HepG2 (cell line): ENCODE measurements around the gene IL10RA. TPM values are rescaled to one million over a fixed set of nuclear protein-coding genes. Genes with fewer than 3 reads are reported as not detected.

Experiments
- ATAC-seq: fragments of 200-7000 bp; cut with Tn5 transposase; 3 replicates; pipeline ENCODE4 v1.9.1; 2020; ENCODE audit warnings: mild to moderate bottlenecking, moderate library complexity
- BruUV-seq: library from RNA; stranded (reverse); fragments of 400-500 nt; replicated peaks from 2 replicates; lab custom pipeline; 2021; lab: Mats Ljungman, UMichigan
- CTCF ChIA-PET: fragments of 300-600 bp; formaldehyde crosslinking; extraction: SDS; loops from one replicate; lab custom pipeline; 2021; ENCODE audit warnings: low total read pairs, inconsistent platforms, low intra/inter-chr PET ratio; lab: Yijun Ruan, JAX
- POLR2A ChIA-PET: fragments of 350-600 bp; sonication (Branson Sonifier 250); formaldehyde crosslinking; loops from one replicate; lab custom pipeline; 2020; ENCODE audit warnings: antibody characterized with exemption, inconsistent platforms; lab: Yijun Ruan, JAX
- DNase-seq: peaks from one replicate; pipeline ENCODE4 v3.0.0-alpha.2; 2015; ENCODE audit warnings: low spot score
- FAIRE-seq: peaks from 3 replicates; lab custom pipeline; 2011; peaks lifted over from hg19 to GRCh38; lab: Jason Lieb, UNC
- H2AFZ ChIP-seq: one replicate; pipeline ENCODE4 v1.6.1; 2011; ENCODE audit warnings: low read length, inconsistent platforms
- H3K27ac ChIP-seq: fragments of 300-600 bp; 3 replicates; pipeline ENCODE4 v1.8.0; 2011; ENCODE audit warnings: mixed run types, mild to moderate bottlenecking, mixed read lengths, low read length, inconsistent platforms; ENCODE audit not compliant: insufficient read depth; ENCODE audit errors: extremely low read length
- H3K27me3 ChIP-seq, 2 experiments: fragments of 200-600 bp in 1 of 2; 2 replicates in 1 of 2; 3 replicates in 1 of 2; pipeline versions ENCODE4 v1.6.0 to v1.8.0; 2011; ENCODE audit warnings: low read length in 2 of 2, mild to moderate bottlenecking in 2 of 2, moderate library complexity in 2 of 2, inconsistent platforms in 1 of 2; ENCODE audit not compliant: insufficient read depth in 2 of 2, control insufficient read depth in 1 of 2
- H3K36me3 ChIP-seq, 2 experiments: fragments of 200-600 bp in 1 of 2; replicated peaks in 1 of 2; 2 replicates in 1 of 2; 3 replicates in 1 of 2; pipeline versions ENCODE4 v1.5.1 to v1.8.0; 2011; ENCODE audit warnings: low read length in 2 of 2, inconsistent platforms in 1 of 2; ENCODE audit not compliant: insufficient read depth in 2 of 2, control insufficient read depth in 1 of 2
- H3K4me1 ChIP-seq: 2 replicates; pipeline ENCODE4 v1.5.1; 2012; ENCODE audit warnings: low read length, inconsistent platforms; ENCODE audit not compliant: insufficient read depth
- H3K4me2 ChIP-seq: 2 replicates; pipeline ENCODE4 v1.6.0; 2011; ENCODE audit warnings: low read depth, low read length, inconsistent platforms
- H3K4me3 ChIP-seq, 3 experiments: fragments of 200-600 bp in 1 of 3; sonication (generic), shearing (Covaris generic) in 1 of 3; replicated peaks in 1 of 3; 2 replicates each; pipeline ENCODE4 v1.5.1; 2011 to 2016; ENCODE audit warnings: low read length in 3 of 3, inconsistent platforms in 2 of 3, low read depth in 2 of 3, mild to moderate bottlenecking in 2 of 3, control low read depth in 1 of 3, mixed read lengths in 1 of 3; ENCODE audit not compliant: insufficient read depth in 1 of 3
- H3K79me2 ChIP-seq: one replicate; pipeline ENCODE4 v1.6.1; 2011; ENCODE audit warnings: low read length, inconsistent platforms; ENCODE audit not compliant: insufficient read depth
- H3K9ac ChIP-seq: 2 replicates; pipeline ENCODE4 v1.6.0; 2011; ENCODE audit warnings: mild to moderate bottlenecking, low read depth, low read length, inconsistent platforms; ENCODE audit not compliant: insufficient read depth
- H3K9me3 ChIP-seq: 2 replicates; pipeline ENCODE4 v1.5.1; 2012; ENCODE audit warnings: mild to moderate bottlenecking, low read length
- H4K20me1 ChIP-seq: 2 replicates; pipeline ENCODE4 v1.6.0; 2011; ENCODE audit warnings: inconsistent platforms, mild to moderate bottlenecking, low read length, moderate library complexity; ENCODE audit not compliant: insufficient read depth
- CTCF ChIP-seq: sonication (generic); formaldehyde crosslinking; IDR thresholded peaks from 2 replicates; pipeline ENCODE4 v1.5.0; 2020; ENCODE audit warnings: mild to moderate bottlenecking, missing genetic modification reagents, moderate library complexity
- EP300 ChIP-seq, 3 experiments: sonication (generic) in 1 of 3; formaldehyde crosslinking in 1 of 3; IDR thresholded peaks; 2 replicates each; pipeline versions ENCODE4 v1.5.1 to v1.6.1; 2011 to 2020; ENCODE audit warnings: low read depth in 2 of 3, low read length in 2 of 3, borderline replicate concordance in 1 of 3, improper control_type of control experiment in 1 of 3, mild to moderate bottlenecking in 1 of 3, missing genetic modification reagents in 1 of 3, moderate library complexity in 1 of 3
- FOXC1 ChIP-seq: sonication (generic); formaldehyde crosslinking; IDR thresholded peaks from 2 replicates; pipeline ENCODE4 v1.8.0; 2022; ENCODE audit warnings: mild to moderate bottlenecking, missing genetic modification reagents, borderline replicate concordance
- FOXJ3 ChIP-seq: sonication (generic); formaldehyde crosslinking; IDR thresholded peaks from 2 replicates; pipeline ENCODE4 v1.4.0; 2020; ENCODE audit warnings: missing genetic modification reagents, mild to moderate bottlenecking, borderline replicate concordance
- GTF2F1 ChIP-seq: fragments of 150-350 bp; IDR thresholded peaks from 2 replicates; pipeline ENCODE4 v1.6.1; 2014; ENCODE audit warnings: low read length
- HNF4G ChIP-seq, 2 experiments: sonication (generic) in 1 of 2; formaldehyde crosslinking in 1 of 2; IDR thresholded peaks; 2 replicates each; pipeline versions ENCODE4 v1.4.0 to v1.6.1; 2011 to 2020; ENCODE audit warnings: borderline replicate concordance in 2 of 2, low read depth in 2 of 2, mild to moderate bottlenecking in 2 of 2, low read length in 1 of 2, missing genetic modification reagents in 1 of 2, moderate library complexity in 1 of 2
- SOX5 ChIP-seq: IDR thresholded peaks from 2 replicates; pipeline ENCODE4 v1.6.1; 2016; ENCODE audit warnings: borderline replicate concordance
- ZNF747 ChIP-seq: sonication (generic); formaldehyde crosslinking; IDR thresholded peaks from 2 replicates; pipeline ENCODE4 v1.8.1; 2023; ENCODE audit warnings: missing genetic modification reagents, mild to moderate bottlenecking, borderline replicate concordance
- ZNF883 ChIP-seq: sonication (generic); formaldehyde crosslinking; IDR thresholded peaks from 2 replicates; pipeline ENCODE4 v1.5.1; 2020; ENCODE audit warnings: mild to moderate bottlenecking, missing genetic modification reagents; ENCODE audit errors: not compliant biosample characterization
- ZUFSP ChIP-seq: sonication (generic); formaldehyde crosslinking; IDR thresholded peaks from 2 replicates; pipeline ENCODE4 v1.9.0; 2021; ENCODE audit warnings: missing genetic modification reagents, mild to moderate bottlenecking, borderline replicate concordance
- WGBS: methylation state at CpG from one replicate; pipeline ENCODE4 v1.1.6; 2017; ENCODE audit warnings: low lambda C conversion rate; 5-methylcytosine and 5-hydroxymethylcytosine counted together
- in situ Hi-C: cut with HindIII; loops from 2 replicates; pipeline ENCODE4 v1.10.0; 2017; ENCODE audit warnings: low pct_unique_long_range_greater_than_20kb; ENCODE audit not compliant: extremely low pct_ligation_motif_present
- intact Hi-C: fragments of 100-400 bp; cut with micrococcal nuclease; formaldehyde crosslinking; loops from one replicate; pipeline ENCODE4 v1.10.0; 2022; ENCODE audit not compliant: unreplicated experiment
- polyA plus RNA-seq, 8 experiments: library from polyadenylated mRNA; depleted of rRNA in 3 of 8; stranded (reverse) in 7 of 8; unstranded in 1 of 8; fragments of >200 nt; fragmentation: Illumina TruSeq in 4 of 8; extraction: Trizol in 4 of 8; gene quantifications; 2 replicates each; pipeline versions ENCODE4 v1.2.1 to v1.2.3, GENCODE V29; 2011 to 2016; ENCODE audit warnings: low read depth in 4 of 8, missing spikeins in 1 of 8, mixed read lengths in 1 of 8; ENCODE audit not compliant: insufficient read depth in 1 of 8
- total RNA-seq, 5 experiments: library from RNA; depleted of rRNA; stranded (reverse); fragments of >200 nt; fragmentation: Illumina TruSeq; extraction: Trizol; gene quantifications; 2 replicates each; pipeline ENCODE4 v1.2.3, GENCODE V29; 2016; ENCODE audit warnings: low read depth in 1 of 5

IL10RA gene
- total and polyA plus RNA-seq, 2 of the 13 experiments (the other 11 are each of a cell fraction or from before 2014, with no cell fraction given) = not detected

GRCh38 chr11:118000067-118000849 is 14.1 kb downstream of the IL10RA start:
- 25% methylated on average over 2 of the region's 4 CpGs for WGBS
- ChIA-PET POLR2A (no interaction called here), CTCF (no interaction called here)
- no peaks in the 10 kb centered on the region for H3K79me2 ChIP-seq
- H2AFZ ChIP-seq = no peak overlapping the region
- no peak overlapping the region for H3K27ac ChIP-seq
- intact Hi-C loops = no loop called here
- no peaks in the 10 kb centered on the region for H3K4me1 ChIP-seq
- ATAC-seq (no peak), DNase-seq (no peak), FAIRE-seq (no peak)
- H3K9ac ChIP-seq = no peak overlapping the region
- TF ChIP-seq FOXC1 (CRISPR knock-in tag) (no peak), CTCF (CRISPR knock-in tag) (no peak), FOXJ3 (CRISPR knock-in tag) (no peak)
- H3K36me3 ChIP-seq = no peaks in the 10 kb centered on the region
- in situ Hi-C loops = no loop called here
- H4K20me1 ChIP-seq = no peaks in the 10 kb centered on the region
- H3K27me3 ChIP-seq = peaks cover 2 to 17% of the 10 kb centered on the region in 2 experiments; a peak in 2 of 5 replicates
- H3K9me3 ChIP-seq = no peaks in the 10 kb centered on the region
- no peak overlapping the region for H3K4me2 ChIP-seq
- no TSS peak for BruUV-seq
- H3K4me3 ChIP-seq = no peak overlapping the region

- POLR2A ChIA-PET = no interaction called here
- H3K9me3 ChIP-seq = no peaks in the 10 kb centered on the region
- no peaks in the 10 kb centered on the region for H3K4me1 ChIP-seq
- FAIRE-seq (no peak), ATAC-seq (no peak), DNase-seq (no peak)
- no peak overlapping the region for H3K4me3 ChIP-seq
- intact Hi-C loops (no loop called here), in situ Hi-C loops (no loop called here)
- BruUV-seq = no TSS peak
- H3K27me3 ChIP-seq = peaks cover 2 to 14% of the 10 kb centered on the region in 2 experiments; a peak in 2 of 5 replicates
- CTCF ChIA-PET = no interaction called here
- H3K9ac ChIP-seq = no peak overlapping the region
- H3K4me2 ChIP-seq = no peak overlapping the region
- H3K36me3 ChIP-seq = no peaks in the 10 kb centered on the region
- no CpG with 5 or more reads among the region's 1 CpG for WGBS
- no peak overlapping the region for H3K27ac ChIP-seq
- no peaks in the 10 kb centered on the region for H3K79me2 ChIP-seq
- no peaks in the 10 kb centered on the region for H4K20me1 ChIP-seq
- H2AFZ ChIP-seq = no peak overlapping the region
- TF ChIP-seq HNF4G (IDR thresholded peaks at IDR 0.05; ENCODE audit: borderline replicate concordance, low read depth, low read length) = no peak
- TF ChIP-seq HNF4G (CRISPR knock-in tag; IDR thresholded peaks at IDR 0.05; ENCODE audit: borderline replicate concordance, low read depth) = no peak
- no peak for TF ChIP-seq EP300 (IDR thresholded peaks at IDR 0.05; ENCODE audit: low read depth in 2 of 2, low read length in 2 of 2)
- no peak for TF ChIP-seq EP300 (CRISPR knock-in tag; IDR thresholded peaks at IDR 0.05; ENCODE audit: borderline replicate concordance)
- no peak for TF ChIP-seq SOX5
- TF ChIP-seq ZNF883 = no peak
- no peak for TF ChIP-seq ZNF747 (CRISPR knock-in tag)
- no peak for TF ChIP-seq ZUFSP (CRISPR knock-in tag)
- no peak for TF ChIP-seq GTF2F1
Measured at GRCh38 chr11:118000850-118001228, 14.6 kb downstream of the IL10RA start.
